ENCODE data around the gene KRT222. TPM values are rescaled to one million over a fixed set of nuclear protein-coding genes. Genes with fewer than 3 reads are reported as not detected.

Gene KRT222
- total RNA-seq, 2 experiments from 2014 or later = not detected

GRCh38 chr17:40696651-40697072, 31.7 kb upstream of the KRT222 start:
- Histone ChIP-seq H4K20me1 (ENCODE audit: insufficient read depth, low read length) (no peaks in the 10 kb centered on the region), H3K36me3 (ENCODE audit: insufficient read depth, low read length) (no peaks in the 10 kb centered on the region), H3K4me2 (ENCODE audit: low read length) (no peak overlapping the region), H2AFZ (ENCODE audit: low read length) (no peak overlapping the region), H3K4me3 (ENCODE audit: low read depth, low read length, poor library complexity, severe bottlenecking) (no peak overlapping the region), H3K79me2 (ENCODE audit: insufficient read depth, low read depth, low read length) (no peaks in the 10 kb centered on the region), H3K27ac (ENCODE audit: low read depth, low read length, poor library complexity, severe bottlenecking) (no peak overlapping the region), H3K9me2 (ENCODE audit: insufficient read depth, low read length) (no peaks in the 10 kb centered on the region), H3K4me1 (ENCODE audit: insufficient read depth, low read length, poor library complexity, severe bottlenecking) (no peaks in the 10 kb centered on the region), H3K9me3 (ENCODE audit: low read length) (no peaks in the 10 kb centered on the region)
- intact Hi-C loops (cut with micrococcal nuclease; ENCODE audit: unreplicated experiment) = no loop called here
- no TSS peak for BruUV-seq (replicated peaks)
- ChIA-PET POLR2A (interaction anchor here (1.0 kb wide), 1 partner anchor 50 kb away, joined by 4 read pairs; no protein-coding TSS in a partner anchor), CTCF (ENCODE audit: unreplicated experiment) (no interaction called here)
- no peak for TF ChIP-seq CTCF (conservative IDR thresholded peaks at IDR 0.05; ENCODE audit: low read length)
- TF ChIP-seq EZH2phosphoT487 (IDR thresholded peaks at IDR 0.05; ENCODE audit: borderline replicate concordance, low read depth, low read length) = no peak
- DNase-seq (ENCODE audit: low spot score) = no peak

GRCh38 chr17:40695874-40696472, 31.0 kb upstream of the KRT222 start:
- no peak for DNase-seq (ENCODE audit: low spot score)
- H3K4me1 ChIP-seq (ENCODE audit: insufficient read depth, low read length, poor library complexity, severe bottlenecking) = no peaks in the 10 kb centered on the region
- no peaks in the 10 kb centered on the region for H3K9me3 ChIP-seq (ENCODE audit: low read length)
- H3K36me3 ChIP-seq (ENCODE audit: insufficient read depth, low read length) = no peaks in the 10 kb centered on the region
- ChIA-PET CTCF (ENCODE audit: unreplicated experiment) (no interaction called here), POLR2A (interaction anchor here (1.0 kb wide), 1 partner anchor 49 kb away, joined by 4 read pairs; no protein-coding TSS in a partner anchor)
- no peaks in the 10 kb centered on the region for H3K79me2 ChIP-seq (ENCODE audit: insufficient read depth, low read depth, low read length)
- no peak overlapping the region for H3K4me2 ChIP-seq (ENCODE audit: low read length)
- H4K20me1 ChIP-seq (ENCODE audit: insufficient read depth, low read length) = no peaks in the 10 kb centered on the region
- no peak overlapping the region for H3K27ac ChIP-seq (ENCODE audit: low read depth, low read length, poor library complexity, severe bottlenecking)
- no peak overlapping the region for H2AFZ ChIP-seq (ENCODE audit: low read length)
- intact Hi-C loops (cut with micrococcal nuclease; ENCODE audit: unreplicated experiment) = no loop called here
- TF ChIP-seq CTCF (conservative IDR thresholded peaks at IDR 0.05; ENCODE audit: low read length) (no peak), EZH2phosphoT487 (IDR thresholded peaks at IDR 0.05; ENCODE audit: borderline replicate concordance, low read depth, low read length) (no peak)
- H3K9me2 ChIP-seq (ENCODE audit: insufficient read depth, low read length) = no peaks in the 10 kb centered on the region
- no peak overlapping the region for H3K4me3 ChIP-seq (ENCODE audit: low read depth, low read length, poor library complexity, severe bottlenecking)
- no TSS peak for BruUV-seq (replicated peaks)

- Histone ChIP-seq H3K79me2 (ENCODE audit: insufficient read depth, low read depth, low read length) (no peaks in the 10 kb centered on the region), H3K9me2 (ENCODE audit: insufficient read depth, low read length) (no peaks in the 10 kb centered on the region), H3K27ac (ENCODE audit: low read depth, low read length, poor library complexity, severe bottlenecking) (no peak overlapping the region), H3K4me1 (ENCODE audit: insufficient read depth, low read length, poor library complexity, severe bottlenecking) (no peaks in the 10 kb centered on the region), H3K9me3 (ENCODE audit: low read length) (no peaks in the 10 kb centered on the region), H4K20me1 (ENCODE audit: insufficient read depth, low read length) (no peaks in the 10 kb centered on the region), H2AFZ (ENCODE audit: low read length) (no peak overlapping the region), H3K4me3 (ENCODE audit: low read depth, low read length, poor library complexity, severe bottlenecking) (no peak overlapping the region), H3K4me2 (ENCODE audit: low read length) (no peak overlapping the region), H3K36me3 (ENCODE audit: insufficient read depth, low read length) (no peaks in the 10 kb centered on the region)
- no TSS peak for BruUV-seq (replicated peaks)
- intact Hi-C loops (cut with micrococcal nuclease; ENCODE audit: unreplicated experiment) = no loop called here
- TF ChIP-seq EZH2phosphoT487 (IDR thresholded peaks at IDR 0.05; ENCODE audit: borderline replicate concordance, low read depth, low read length) = no peak
- TF ChIP-seq CTCF (conservative IDR thresholded peaks at IDR 0.05; ENCODE audit: low read length) = no peak
- CTCF ChIA-PET (ENCODE audit: unreplicated experiment) = no interaction called here
- POLR2A ChIA-PET = no interaction called here
- no peak for DNase-seq (ENCODE audit: low spot score)
Measured at GRCh38 chr17:40694584-40694983, 29.6 kb upstream of the KRT222 start.
